Measurements from ENCODE around the gene GRID1.

GRID1 gene

DNA sequence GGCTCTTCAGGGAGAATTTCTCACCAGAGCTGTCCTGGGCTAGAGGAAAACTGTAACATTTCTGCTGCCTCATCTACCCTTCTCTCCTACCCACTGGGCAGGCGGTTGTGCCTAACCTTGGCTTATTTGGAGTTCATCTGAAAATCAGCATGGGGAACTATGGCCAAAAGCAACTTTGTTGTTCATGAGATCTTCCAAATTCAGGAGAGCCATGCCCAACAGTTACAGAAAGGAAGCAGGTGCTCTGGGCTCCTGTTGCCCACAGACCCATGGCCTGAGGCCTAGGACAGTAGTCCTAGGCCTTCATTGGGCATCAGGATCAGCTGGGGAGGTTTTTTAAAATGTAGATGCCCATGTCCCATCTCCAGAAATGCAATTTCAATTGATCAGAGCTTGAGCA is 85.2 kb downstream of the GRID1 start:
- TF ChIP-seq, protein P1, sequence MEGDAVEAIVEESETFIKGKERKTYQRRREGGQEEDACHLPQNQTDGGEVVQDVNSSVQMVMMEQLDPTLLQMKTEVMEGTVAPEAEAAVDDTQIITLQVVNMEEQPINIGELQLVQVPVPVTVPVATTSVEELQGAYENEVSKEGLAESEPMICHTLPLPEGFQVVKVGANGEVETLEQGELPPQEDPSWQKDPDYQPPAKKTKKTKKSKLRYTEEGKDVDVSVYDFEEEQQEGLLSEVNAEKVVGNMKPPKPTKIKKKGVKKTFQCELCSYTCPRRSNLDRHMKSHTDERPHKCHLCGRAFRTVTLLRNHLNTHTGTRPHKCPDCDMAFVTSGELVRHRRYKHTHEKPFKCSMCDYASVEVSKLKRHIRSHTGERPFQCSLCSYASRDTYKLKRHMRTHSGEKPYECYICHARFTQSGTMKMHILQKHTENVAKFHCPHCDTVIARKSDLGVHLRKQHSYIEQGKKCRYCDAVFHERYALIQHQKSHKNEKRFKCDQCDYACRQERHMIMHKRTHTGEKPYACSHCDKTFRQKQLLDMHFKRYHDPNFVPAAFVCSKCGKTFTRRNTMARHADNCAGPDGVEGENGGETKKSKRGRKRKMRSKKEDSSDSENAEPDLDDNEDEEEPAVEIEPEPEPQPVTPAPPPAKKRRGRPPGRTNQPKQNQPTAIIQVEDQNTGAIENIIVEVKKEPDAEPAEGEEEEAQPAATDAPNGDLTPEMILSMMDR (IDR thresholded peaks at IDR 0.05; ENCODE audit: poor library complexity, severe bottlenecking) = no peak
- Histone ChIP-seq H3K4me3 (ENCODE audit: severe bottlenecking) (no peak overlapping the region), H3K27ac (ENCODE audit: poor library complexity, severe bottlenecking) (no peak overlapping the region), H3K27me3 (ENCODE audit: insufficient read depth, poor library complexity, severe bottlenecking) (no peaks in the 10 kb centered on the region), H3K36me3 (ENCODE audit: low read depth) (no peaks in the 10 kb centered on the region), H3K9me3 (ENCODE audit: severe bottlenecking) (no peaks in the 10 kb centered on the region), H3K4me1 (ENCODE audit: insufficient read depth, poor library complexity, severe bottlenecking) (no peaks in the 10 kb centered on the region)
- DNase-seq (ENCODE audit: low spot score) = peak; percentile 4
- ATAC-seq (ENCODE audit: low read depth) = no peak

DNA sequence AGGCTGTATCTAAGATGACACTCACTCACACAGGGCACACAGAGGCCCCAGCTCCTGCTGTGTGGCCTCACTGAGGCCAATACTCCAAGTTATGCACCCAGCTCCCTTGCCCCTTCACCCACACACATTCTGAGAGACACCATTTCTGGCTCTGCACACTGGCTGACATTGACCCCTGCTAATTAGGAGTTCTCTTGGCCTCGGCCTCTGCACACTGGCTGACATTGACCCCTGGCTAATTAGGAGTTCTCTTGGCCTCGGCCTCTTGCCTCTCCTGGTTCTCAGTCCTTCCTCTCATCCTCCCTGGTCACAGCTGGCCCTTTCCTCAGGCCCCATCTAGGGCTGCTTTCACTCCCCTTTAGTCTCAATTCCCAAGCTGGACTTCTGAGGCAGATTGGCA is 97.3 kb downstream of the GRID1 start:
- ATAC-seq (ENCODE audit: low read depth) (no peak; the same call in 2 of the 3 replicates), DNase-seq (ENCODE audit: low spot score) (peak; percentile 11)
- no peaks in the 10 kb centered on the region for H3K9me3 ChIP-seq (ENCODE audit: severe bottlenecking)
- H3K4me1 ChIP-seq (ENCODE audit: insufficient read depth, poor library complexity, severe bottlenecking) = no peaks in the 10 kb centered on the region
- no peak overlapping the region for H3K4me3 ChIP-seq (ENCODE audit: severe bottlenecking)
- TF ChIP-seq, protein P1 (IDR thresholded peaks at IDR 0.05; ENCODE audit: poor library complexity, severe bottlenecking) = no peak
- H3K27me3 ChIP-seq (ENCODE audit: insufficient read depth, poor library complexity, severe bottlenecking) = no peaks in the 10 kb centered on the region
- no peak overlapping the region for H3K27ac ChIP-seq (ENCODE audit: poor library complexity, severe bottlenecking)
- no peaks in the 10 kb centered on the region for H3K36me3 ChIP-seq (ENCODE audit: low read depth)

DNA sequence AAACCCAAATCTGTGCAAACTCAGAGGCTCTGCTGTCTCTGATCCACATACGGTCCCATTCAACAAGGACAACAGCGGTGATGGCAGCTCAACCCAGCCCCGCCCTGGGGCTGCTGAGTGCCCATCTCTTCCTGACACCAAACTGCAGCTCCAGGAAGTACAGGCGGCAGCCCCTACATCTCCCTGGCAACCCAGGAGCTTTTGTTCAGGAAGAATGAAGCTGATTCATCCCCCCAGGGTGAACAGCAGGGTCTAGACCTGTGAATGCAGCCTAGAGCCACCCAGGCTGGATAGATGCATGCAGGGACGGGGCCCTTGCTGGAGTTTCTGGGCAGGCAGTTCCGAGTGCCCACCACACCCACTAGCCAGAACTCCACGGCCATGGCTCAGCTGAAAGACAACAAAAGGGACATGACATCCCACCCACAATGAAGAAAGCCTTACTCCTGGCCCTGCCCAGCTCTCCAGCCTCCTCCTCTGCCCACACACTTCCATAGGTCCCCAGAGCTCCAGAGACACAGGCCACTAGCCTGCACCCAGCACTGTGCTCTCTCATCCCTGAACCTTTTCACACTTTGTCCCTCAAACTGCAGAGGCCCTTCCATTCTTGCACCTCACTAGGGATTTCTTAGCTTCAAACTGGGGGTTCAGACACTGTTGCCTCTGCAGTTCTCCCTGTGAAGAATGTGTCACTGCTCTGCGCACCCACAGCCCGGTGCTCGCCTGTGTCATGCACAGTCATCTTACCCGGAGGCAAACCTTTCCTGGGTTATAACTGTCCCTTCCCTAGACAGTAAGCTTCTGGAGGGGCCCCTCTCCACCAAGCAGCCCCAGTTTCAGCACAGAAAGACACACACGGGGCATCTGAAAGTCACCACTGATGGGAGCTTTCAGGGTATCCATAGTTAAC is 99.1 kb downstream of the GRID1 start:
- no peaks in the 10 kb centered on the region for H3K4me1 ChIP-seq (ENCODE audit: insufficient read depth, poor library complexity, severe bottlenecking)
- ATAC-seq (ENCODE audit: low read depth) (no peak), DNase-seq (ENCODE audit: low spot score) (peak; percentile 13)
- H3K9me3 ChIP-seq (ENCODE audit: severe bottlenecking) = no peaks in the 10 kb centered on the region
- no peak overlapping the region for H3K27ac ChIP-seq (ENCODE audit: poor library complexity, severe bottlenecking)
- peaks cover 8% of the 10 kb centered on the region for H3K27me3 ChIP-seq (ENCODE audit: insufficient read depth, poor library complexity, severe bottlenecking)
- no peak overlapping the region for H3K4me3 ChIP-seq (ENCODE audit: severe bottlenecking)
- TF ChIP-seq, protein P1 (IDR thresholded peaks at IDR 0.05; ENCODE audit: poor library complexity, severe bottlenecking) = no peak
- H3K36me3 ChIP-seq (ENCODE audit: low read depth) = no peaks in the 10 kb centered on the region

DNA sequence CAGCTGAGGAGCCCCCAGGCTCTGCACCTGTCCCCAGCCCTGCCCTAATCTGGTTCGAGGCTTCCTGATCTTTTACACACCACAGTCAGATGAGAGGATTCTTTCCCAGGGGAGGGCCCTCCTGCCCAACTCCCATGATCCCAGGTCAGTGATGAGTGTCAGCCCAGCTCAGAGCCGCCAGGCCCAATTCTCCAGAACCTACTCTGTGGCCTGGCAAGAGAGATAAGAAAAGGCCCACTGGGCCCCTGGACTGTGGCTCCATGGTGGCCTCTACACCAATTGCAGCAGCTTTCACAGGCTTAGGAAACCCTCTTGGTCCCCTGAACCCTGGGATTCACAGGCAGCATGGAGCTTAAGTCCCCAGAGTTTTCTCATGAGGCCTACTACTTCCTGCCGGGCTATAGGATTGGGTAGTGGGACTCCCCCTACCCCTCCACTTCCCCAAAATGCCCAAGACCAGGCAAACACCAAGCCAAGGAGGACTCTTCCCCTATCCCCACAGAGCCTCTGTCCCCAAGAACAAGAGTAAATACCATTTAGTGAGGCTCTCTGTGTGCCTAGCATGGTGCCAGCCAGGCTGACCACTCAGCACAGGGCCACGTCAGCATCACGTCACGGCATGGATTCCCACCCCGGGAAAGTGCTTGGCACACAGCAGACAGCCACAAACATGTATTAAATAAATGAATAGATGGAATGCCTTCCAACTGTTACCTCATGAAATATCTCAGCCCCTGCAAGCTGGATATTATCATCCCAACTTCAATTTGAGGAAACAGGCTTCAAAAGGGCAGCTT is 100.0 kb downstream of the GRID1 start:
- H3K9me3 ChIP-seq (ENCODE audit: severe bottlenecking) = no peaks in the 10 kb centered on the region
- TF ChIP-seq, protein P1 (IDR thresholded peaks at IDR 0.05; ENCODE audit: poor library complexity, severe bottlenecking) = no peak
- no peak overlapping the region for H3K4me3 ChIP-seq (ENCODE audit: severe bottlenecking)
- no peak overlapping the region for H3K27ac ChIP-seq (ENCODE audit: poor library complexity, severe bottlenecking)
- peak; percentile 14 for DNase-seq (ENCODE audit: low spot score)
- H3K27me3 ChIP-seq (ENCODE audit: insufficient read depth, poor library complexity, severe bottlenecking) = peaks cover 8% of the 10 kb centered on the region
- H3K36me3 ChIP-seq (ENCODE audit: low read depth) = no peaks in the 10 kb centered on the region
- H3K4me1 ChIP-seq (ENCODE audit: insufficient read depth, poor library complexity, severe bottlenecking) = no peaks in the 10 kb centered on the region
- ATAC-seq (ENCODE audit: low read depth) = no peak
